D721Med (cell line): ENCODE results near the gene NEK9.
A peak's percentile ranks its signal among the peaks of the same experiment; 100 is the strongest.

Experiments used
- DNase-seq: peaks from one replicate; pipeline ENCODE4 v3.0.0; 2011; ENCODE audit warnings: low spot score; ENCODE audit not compliant: insufficient read length
- FAIRE-seq: peaks from 2 replicates; lab custom pipeline; 2011; peaks lifted over from hg19 to GRCh38; lab: Jason Lieb, UNC
- CTCF ChIP-seq: IDR thresholded peaks from 2 replicates; pipeline ENCODE4 v1.5.1; 2012; ENCODE audit warnings: mild to moderate bottlenecking, control low read depth; ENCODE audit not compliant: insufficient read depth; ENCODE audit errors: missing control alignments

Gene NEK9

GRCh38 chr14:75144944-75145343, 18.1 kb upstream of the NEK9 start:
- no peak for FAIRE-seq
- TF ChIP-seq CTCF = no peak
- DNase-seq = no peak

GRCh38 chr14:75143761-75144527, 17.1 kb upstream of the NEK9 start:
- TF ChIP-seq CTCF = no peak
- DNase-seq = no peak
- FAIRE-seq = no peak

- FAIRE-seq (no peak), DNase-seq (no peak)
- no peak for TF ChIP-seq CTCF
Observed at GRCh38 chr14:75142494-75142893, 15.6 kb upstream of the NEK9 start.

GRCh38 chr14:75141967-75142366, 15.1 kb upstream of the NEK9 start:
- no peak for DNase-seq
- FAIRE-seq = no peak
- TF ChIP-seq CTCF = peak; percentile 30

- DNase-seq = no peak
- no peak for TF ChIP-seq CTCF
- FAIRE-seq = no peak
Observed at GRCh38 chr14:75141062-75141461, 14.2 kb upstream of the NEK9 start.

GRCh38 chr14:75140620-75141019, 13.8 kb upstream of the NEK9 start:
- FAIRE-seq (no peak), DNase-seq (no peak)
- no peak for TF ChIP-seq CTCF

GRCh38 chr14:75139185-75139584, 12.3 kb upstream of the NEK9 start:
- TF ChIP-seq CTCF = no peak

More at GRCh38 chr14:75139185-75139584, 12.3 kb upstream of the NEK9 start:
- no peak for DNase-seq
- no peak for FAIRE-seq
